Measurements from ENCODE around the gene PLXDC2.

Gene PLXDC2

DNA sequence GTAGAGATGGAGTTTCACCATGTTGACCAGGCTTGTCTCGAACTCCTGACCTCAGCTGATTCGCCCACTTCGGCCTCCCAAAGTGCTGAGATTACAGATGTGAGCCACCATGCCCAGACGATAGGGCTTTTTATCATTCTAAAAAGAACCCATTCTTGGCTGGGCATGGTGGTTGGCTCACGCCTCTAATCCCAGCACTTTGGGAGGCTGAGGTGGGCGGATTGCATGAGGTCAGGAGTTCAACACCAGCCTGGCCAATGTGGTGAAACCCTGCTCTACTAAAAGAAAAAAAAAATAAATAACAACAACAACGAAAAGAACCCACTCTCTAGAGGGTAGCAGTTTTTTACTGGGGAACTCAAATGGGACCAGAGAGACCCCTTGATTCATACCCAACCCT, 112.7 kb downstream of the PLXDC2 start:
- in situ Hi-C loops (cut with MboI; ENCODE audit: low sequenced_read_pairs, unreplicated experiment): no loop called here
- TF ChIP-seq CTCF (IDR thresholded peaks at IDR 0.05; ENCODE audit: borderline replicate concordance, control extremely low read depth, extremely low read depth, insufficient read depth, missing control alignments): no peak
- no peak for DNase-seq (ENCODE audit: low spot score)

- no peak for TF ChIP-seq CTCF (IDR thresholded peaks at IDR 0.05; ENCODE audit: borderline replicate concordance, control extremely low read depth, extremely low read depth, insufficient read depth, missing control alignments)
These were observed 113.4 kb downstream of the PLXDC2 start for GRCh38 chr10:19929506-19930140.

DNA sequence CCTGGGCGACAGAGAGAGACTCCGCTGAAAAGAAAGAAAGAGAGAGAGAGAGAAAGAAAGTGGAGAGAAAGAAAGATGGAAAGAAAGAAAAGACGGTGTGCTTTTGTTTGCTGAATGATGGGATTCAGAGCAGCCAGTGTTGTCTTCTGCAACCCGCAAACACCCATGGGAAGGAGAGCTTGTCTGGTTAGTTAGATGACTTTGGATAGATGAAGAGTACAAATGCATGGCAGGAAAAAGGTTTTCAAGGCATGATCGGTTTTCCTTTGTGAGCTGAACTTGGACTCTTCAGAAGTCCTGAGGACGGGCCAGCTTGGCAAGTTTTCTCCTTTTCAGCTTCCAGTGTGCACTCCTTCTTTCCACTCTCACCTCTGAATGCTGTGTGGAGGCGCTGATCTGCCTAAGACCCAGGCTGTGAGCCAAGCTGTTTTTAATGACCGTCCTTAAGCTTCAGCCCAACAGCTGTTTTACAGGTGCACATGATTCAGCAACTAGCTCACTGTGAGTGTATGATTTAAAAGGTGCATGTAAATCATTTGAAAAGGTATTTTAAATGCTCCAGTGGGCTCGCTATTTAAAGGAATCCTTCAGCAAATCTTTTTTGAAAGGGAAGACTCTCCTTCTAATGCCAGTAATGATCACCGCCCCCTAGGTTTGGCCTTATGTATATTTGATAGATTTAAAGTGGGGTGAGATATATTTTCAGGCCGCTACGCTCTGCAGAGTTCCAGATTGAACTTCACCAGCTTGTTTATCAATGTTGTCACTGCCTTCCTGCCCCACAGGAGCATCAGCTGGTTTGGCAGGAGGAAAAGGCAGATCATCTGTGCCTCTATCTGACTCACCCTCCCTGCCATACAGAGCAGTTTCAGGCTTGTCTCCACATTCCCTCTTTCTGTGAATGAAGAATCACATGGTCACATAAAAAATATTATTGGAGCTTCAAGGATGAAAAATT, 115.0 kb downstream of the PLXDC2 start:
- no peak for TF ChIP-seq CTCF (IDR thresholded peaks at IDR 0.05; ENCODE audit: borderline replicate concordance, control extremely low read depth, extremely low read depth, insufficient read depth, missing control alignments)
- in situ Hi-C loops (cut with MboI; ENCODE audit: low sequenced_read_pairs, unreplicated experiment): no loop called here
- no peak for DNase-seq (ENCODE audit: low spot score)

More at GRCh38 chr10:19929506-19930140, 113.4 kb downstream of the PLXDC2 start:
- DNase-seq (ENCODE audit: low spot score): no peak
- in situ Hi-C loops (cut with MboI; ENCODE audit: low sequenced_read_pairs, unreplicated experiment): no loop called here

GRCh38 chr10:19931894-19932590, 115.8 kb downstream of the PLXDC2 start:
- TF ChIP-seq CTCF (IDR thresholded peaks at IDR 0.05; ENCODE audit: borderline replicate concordance, control extremely low read depth, extremely low read depth, insufficient read depth, missing control alignments): no peak
- DNase-seq (ENCODE audit: low spot score): no peak
- in situ Hi-C loops (cut with MboI; ENCODE audit: low sequenced_read_pairs, unreplicated experiment): no loop called here

DNA sequence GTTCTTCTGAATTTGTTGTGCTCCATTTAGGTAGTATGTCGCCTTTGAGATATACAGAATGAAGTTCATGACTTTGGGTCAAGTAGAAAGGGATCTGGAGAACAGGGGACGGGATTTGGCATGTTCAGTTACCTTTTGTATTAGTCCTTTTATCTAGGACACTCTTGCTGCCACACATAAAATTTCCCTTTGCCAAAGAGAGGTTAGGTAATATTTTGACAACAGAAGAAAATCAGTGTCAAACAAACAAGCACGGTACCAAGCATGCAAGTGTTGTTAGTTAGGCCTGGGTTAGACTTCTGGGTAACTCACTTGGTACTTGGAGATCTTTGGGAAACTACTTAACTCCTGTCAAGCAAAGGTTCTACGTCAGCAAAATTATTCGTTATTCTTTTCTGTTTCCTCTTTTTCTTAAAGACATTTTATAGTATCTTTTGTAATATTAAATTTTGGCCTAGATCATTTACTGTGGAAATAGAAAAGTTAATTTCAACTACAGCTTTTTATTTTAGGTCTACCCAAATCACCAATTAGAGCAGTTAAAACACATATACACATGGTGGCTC, 116.7 kb downstream of the PLXDC2 start:
- DNase-seq (ENCODE audit: low spot score): no peak
- TF ChIP-seq CTCF (IDR thresholded peaks at IDR 0.05; ENCODE audit: borderline replicate concordance, control extremely low read depth, extremely low read depth, insufficient read depth, missing control alignments): no peak
- in situ Hi-C loops (cut with MboI; ENCODE audit: low sequenced_read_pairs, unreplicated experiment): no loop called here

DNA sequence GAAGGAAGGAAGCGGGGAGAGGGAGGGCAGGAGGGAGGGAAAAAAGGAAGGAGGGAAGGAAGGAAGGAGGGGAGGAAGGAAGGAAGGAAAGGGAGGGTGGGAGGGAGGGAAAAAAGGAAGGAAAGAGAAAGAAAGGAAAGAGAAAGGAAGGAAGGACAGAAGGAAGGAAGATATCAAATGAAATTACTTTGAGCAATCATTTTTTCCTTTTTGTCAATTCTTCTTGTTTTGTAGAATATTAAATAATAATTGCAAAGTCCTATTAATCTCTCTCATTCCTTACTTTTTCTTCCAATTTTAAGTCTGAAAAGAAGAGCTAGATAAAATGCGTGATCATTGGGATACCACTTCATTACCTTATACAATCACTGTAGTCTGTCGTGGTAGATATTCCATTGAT, 117.5 kb downstream of the PLXDC2 start:
- in situ Hi-C loops (cut with MboI; ENCODE audit: low sequenced_read_pairs, unreplicated experiment): no loop called here
- DNase-seq (ENCODE audit: low spot score): no peak
- no peak for TF ChIP-seq CTCF (IDR thresholded peaks at IDR 0.05; ENCODE audit: borderline replicate concordance, control extremely low read depth, extremely low read depth, insufficient read depth, missing control alignments)
